Gastroesophageal sphincter (tissue), 4 donors: Measurements from ENCODE around the gene ATP10A. TPM values are rescaled to one million over a fixed set of nuclear protein-coding genes. Genes with fewer than 3 reads are reported as not detected.

Source experiments
- ATAC-seq: fragments of 150-250 bp; one replicate; pipeline ENCODE4 v1.9.1; 2016; ENCODE audit warnings: mild to moderate bottlenecking, moderate library complexity
- H3K27ac ChIP-seq, 4 donors: fragments of 200-600 bp; sonication (generic) in 3 of 4; 1 replicate in 3 of 4; 2 replicates in 1 of 4; pipeline ENCODE4 v1.5.1; 2016 to 2019
- H3K27me3 ChIP-seq: fragments of 200-600 bp; sonication (generic); one replicate; pipeline ENCODE4 v1.5.1; 2019
- H3K36me3 ChIP-seq, 2 donors: fragments of 200-600 bp; sonication (generic); one replicate each; pipeline ENCODE4 v1.5.1; 2019; ENCODE audit warnings: control low read depth in 1 of 2
- H3K4me1 ChIP-seq, 3 donors: fragments of 200-600 bp; sonication (generic); 1 replicate in 2 of 3; 2 replicates in 1 of 3; pipeline ENCODE4 v1.5.1; 2016 to 2019; ENCODE audit warnings: control low read depth in 2 of 3
- H3K4me3 ChIP-seq, 2 donors: fragments of 200-600 bp; sonication (generic); one replicate each; pipeline ENCODE4 v1.5.1; 2019; ENCODE audit warnings: mild to moderate bottlenecking in 1 of 2, moderate library complexity in 1 of 2
- H3K9me3 ChIP-seq, 3 donors: fragments of 200-600 bp; sonication (generic); one replicate each; pipeline ENCODE4 v1.5.1; 2017 to 2019; ENCODE audit warnings: control low read depth in 2 of 3
- EP300 ChIP-seq: sonication (generic); formaldehyde crosslinking; IDR thresholded peaks from one replicate; pipeline ENCODE4 v1.6.1; 2017; ENCODE audit warnings: antibody characterized with exemption, mild to moderate bottlenecking
- POLR2A ChIP-seq, 2 donors: fragments of 450-650 bp; IDR thresholded peaks; one replicate each; pipeline ENCODE4 v1.6.1; 2017; ENCODE audit warnings: antibody characterized with exemption in 2 of 2, mild to moderate bottlenecking in 2 of 2, moderate library complexity in 1 of 2
- POLR2AphosphoS5 ChIP-seq: sonication (generic); formaldehyde crosslinking; IDR thresholded peaks from one replicate; pipeline ENCODE4 v1.6.1; 2017; ENCODE audit warnings: antibody characterized with exemption
- WGBS, 2 donors: methylation state at CpG; one replicate each; pipeline ENCODE4 v1.1.5; 2018; ENCODE audit warnings: low coverage in 1 of 2; 5-methylcytosine and 5-hydroxymethylcytosine counted together
- total RNA-seq, 4 donors: library from RNA; depleted of rRNA; stranded (reverse); fragments of >200 nt; gene quantifications; one replicate each; pipeline ENCODE4 v1.1.0, GENCODE V29; 2016
- TF ChIP-seq, protein P1 (sequence below), 4 experiments: fragments of 200-600 bp in 2 of 4; fragments of 450-650 bp in 2 of 4; sonication (generic) in 1 of 4; IDR thresholded peaks; one replicate each; pipeline ENCODE4 v1.5.1; 2017 to 2019; ENCODE audit warnings: antibody characterized with exemption in 4 of 4, mild to moderate bottlenecking in 2 of 4, moderate library complexity in 2 of 4

The ATP10A gene
- total RNA-seq, 4 donors from 2014 or later, result 22.9 to 41.8 (median 24.6) TPM

DNA sequence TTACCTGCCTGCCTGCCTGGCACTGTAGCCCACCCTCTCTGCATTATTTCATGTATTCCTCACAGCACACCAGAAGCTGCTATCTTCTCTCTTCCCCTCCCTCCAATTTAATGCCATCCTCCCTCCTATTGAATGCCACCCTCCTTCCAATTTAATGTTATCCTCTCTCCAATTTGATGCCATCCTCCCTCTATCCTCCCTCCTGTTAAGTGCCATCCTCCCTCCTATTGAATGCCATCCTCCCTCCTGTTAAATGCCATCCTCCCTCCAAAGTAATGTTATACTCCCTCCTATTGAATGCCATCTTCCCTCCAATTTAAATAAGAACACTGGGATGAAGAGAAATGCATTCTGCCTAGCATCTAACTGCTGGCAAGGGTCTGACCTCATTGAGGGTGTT, 11.1 kb downstream of the ATP10A start:
- H3K36me3 ChIP-seq, result no peaks in the 10 kb centered on the region
- TF ChIP-seq POLR2AphosphoS5 (no peak), POLR2A (IDR thresholded peaks at IDR 0.05) (no peak), EP300 (no peak)
- TF ChIP-seq, protein P1, sequence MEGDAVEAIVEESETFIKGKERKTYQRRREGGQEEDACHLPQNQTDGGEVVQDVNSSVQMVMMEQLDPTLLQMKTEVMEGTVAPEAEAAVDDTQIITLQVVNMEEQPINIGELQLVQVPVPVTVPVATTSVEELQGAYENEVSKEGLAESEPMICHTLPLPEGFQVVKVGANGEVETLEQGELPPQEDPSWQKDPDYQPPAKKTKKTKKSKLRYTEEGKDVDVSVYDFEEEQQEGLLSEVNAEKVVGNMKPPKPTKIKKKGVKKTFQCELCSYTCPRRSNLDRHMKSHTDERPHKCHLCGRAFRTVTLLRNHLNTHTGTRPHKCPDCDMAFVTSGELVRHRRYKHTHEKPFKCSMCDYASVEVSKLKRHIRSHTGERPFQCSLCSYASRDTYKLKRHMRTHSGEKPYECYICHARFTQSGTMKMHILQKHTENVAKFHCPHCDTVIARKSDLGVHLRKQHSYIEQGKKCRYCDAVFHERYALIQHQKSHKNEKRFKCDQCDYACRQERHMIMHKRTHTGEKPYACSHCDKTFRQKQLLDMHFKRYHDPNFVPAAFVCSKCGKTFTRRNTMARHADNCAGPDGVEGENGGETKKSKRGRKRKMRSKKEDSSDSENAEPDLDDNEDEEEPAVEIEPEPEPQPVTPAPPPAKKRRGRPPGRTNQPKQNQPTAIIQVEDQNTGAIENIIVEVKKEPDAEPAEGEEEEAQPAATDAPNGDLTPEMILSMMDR (IDR thresholded peaks at IDR 0.05), result no peak
- H3K27ac ChIP-seq, result peak overlapping the region; percentile 44 to 89 (median 78)
- no peaks in the 10 kb centered on the region for H3K9me3 ChIP-seq
- no peak overlapping the region for H3K4me3 ChIP-seq
- no peaks in the 10 kb centered on the region for H3K27me3 ChIP-seq
- no peak for ATAC-seq
- peaks cover 10 to 75% (median 14%) of the 10 kb centered on the region in 3 donors for H3K4me1 ChIP-seq

DNA sequence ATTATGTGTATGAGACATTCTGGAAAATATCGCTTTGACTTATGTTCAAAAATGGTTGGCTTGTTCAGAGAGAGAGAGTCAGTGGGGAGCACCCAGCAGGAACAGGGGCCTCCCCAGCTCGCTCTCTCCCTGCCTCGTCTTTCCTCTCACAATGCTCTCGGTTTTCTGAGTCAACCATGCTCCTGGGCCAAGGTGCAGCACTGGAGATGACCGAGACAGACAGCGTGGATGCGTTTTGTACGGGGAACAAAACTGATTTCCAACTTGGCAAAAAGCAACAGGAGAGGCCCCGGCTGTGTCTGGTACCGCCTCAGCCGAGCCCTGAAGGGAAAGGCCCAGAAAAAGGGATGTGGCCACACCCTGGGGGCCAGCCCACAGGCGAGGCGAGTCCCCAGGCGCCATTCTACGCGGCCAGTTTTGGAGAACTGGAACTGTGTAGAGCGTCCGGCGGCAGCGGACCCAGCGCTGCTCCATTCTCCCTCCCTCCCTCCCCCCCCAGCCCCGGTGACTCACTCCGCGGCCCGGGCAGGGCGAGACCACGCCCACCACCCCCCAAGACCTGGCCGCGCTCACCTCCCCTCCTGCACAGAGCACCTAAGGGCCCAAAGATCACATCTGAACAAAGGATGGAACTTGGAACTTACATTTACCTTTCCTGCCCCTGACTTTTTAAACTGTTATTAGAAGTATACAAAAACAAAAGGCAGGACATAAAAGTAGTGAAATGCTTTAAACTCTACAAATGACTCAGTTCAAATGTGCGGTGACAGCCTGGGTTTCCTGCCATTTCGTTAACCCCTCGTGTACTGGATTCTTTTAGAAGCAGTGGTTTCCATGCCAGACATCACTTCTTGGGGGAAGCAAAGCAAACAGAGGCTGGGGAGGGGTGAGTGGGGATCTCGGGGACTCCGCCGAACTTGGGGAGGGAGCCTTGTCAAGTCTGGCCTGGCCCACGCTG, 12.7 kb downstream of the ATP10A start:
- H3K27ac ChIP-seq, result peak overlapping the region; percentile 86 to 98 (median 91)
- ATAC-seq, result peak; percentile 91
- no peaks in the 10 kb centered on the region for H3K9me3 ChIP-seq
- H3K36me3 ChIP-seq, result no peaks in the 10 kb centered on the region
- H3K27me3 ChIP-seq, result no peaks in the 10 kb centered on the region
- 11 to 12% methylated on average over 18 to 22 of the region's 36 CpGs for WGBS, 2 donors
- peak; percentile 55 for TF ChIP-seq POLR2AphosphoS5
- TF ChIP-seq EP300, result no peak
- TF ChIP-seq, protein P1 (IDR thresholded peaks at IDR 0.05), result no peak
- peak; percentile 57 to 62 for TF ChIP-seq POLR2A (IDR thresholded peaks at IDR 0.05)
- peaks cover 10 to 88% (median 22%) of the 10 kb centered on the region in 3 donors for H3K4me1 ChIP-seq
- H3K4me3 ChIP-seq, result peak overlapping the region; percentile 41 to 46

DNA sequence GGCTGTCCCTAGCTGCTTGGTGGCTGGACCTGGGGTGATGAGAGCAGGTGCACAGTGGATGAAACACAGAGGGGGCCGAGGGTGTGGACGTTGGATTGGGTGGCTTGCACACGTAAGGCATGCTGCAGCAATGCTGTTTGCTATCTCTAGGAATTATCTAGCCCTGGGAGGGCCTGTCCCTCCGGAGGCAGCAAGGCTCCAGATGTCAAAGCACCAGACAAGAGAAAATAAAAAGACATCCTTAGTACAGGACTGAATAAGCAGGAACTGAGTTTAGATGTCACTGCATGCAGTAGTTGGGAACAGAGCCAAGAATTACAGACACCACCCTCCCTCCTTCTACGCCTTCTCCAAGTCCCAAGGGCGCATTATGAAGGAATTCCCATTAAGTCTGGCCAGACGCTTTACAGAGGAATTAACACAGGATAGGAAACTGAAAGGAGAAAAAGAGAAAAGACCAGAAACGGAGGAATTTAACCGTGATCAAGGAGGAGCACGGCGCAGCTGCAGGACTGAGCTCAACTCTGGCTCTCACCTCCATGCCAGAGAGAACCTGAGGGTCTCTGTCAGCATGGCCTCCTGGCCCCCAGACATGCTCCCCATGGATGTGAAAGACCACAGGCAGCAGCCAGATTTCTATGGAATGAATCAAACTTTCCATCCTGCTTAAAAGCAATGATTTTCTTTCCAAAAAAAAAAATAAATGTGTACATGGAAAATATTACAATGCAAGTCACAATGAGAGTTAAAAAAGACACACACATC, 13.8 kb downstream of the ATP10A start:
- TF ChIP-seq POLR2A (IDR thresholded peaks at IDR 0.05), result no peak
- peak; percentile 59 for TF ChIP-seq POLR2AphosphoS5
- WGBS, 2 donors, result 6 to 12% methylated on average over 8 to 11 of the region's 11 CpGs
- peaks cover 15 to 98% (median 33%) of the 10 kb centered on the region in 3 donors for H3K4me1 ChIP-seq
- H3K9me3 ChIP-seq, result no peaks in the 10 kb centered on the region
- H3K27me3 ChIP-seq, result no peaks in the 10 kb centered on the region
- peak overlapping the region; percentile 19 to 46 for H3K4me3 ChIP-seq
- peak overlapping the region; percentile 86 to 98 (median 91) for H3K27ac ChIP-seq
- H3K36me3 ChIP-seq, result no peaks in the 10 kb centered on the region
- peak; percentile 37 for ATAC-seq

DNA sequence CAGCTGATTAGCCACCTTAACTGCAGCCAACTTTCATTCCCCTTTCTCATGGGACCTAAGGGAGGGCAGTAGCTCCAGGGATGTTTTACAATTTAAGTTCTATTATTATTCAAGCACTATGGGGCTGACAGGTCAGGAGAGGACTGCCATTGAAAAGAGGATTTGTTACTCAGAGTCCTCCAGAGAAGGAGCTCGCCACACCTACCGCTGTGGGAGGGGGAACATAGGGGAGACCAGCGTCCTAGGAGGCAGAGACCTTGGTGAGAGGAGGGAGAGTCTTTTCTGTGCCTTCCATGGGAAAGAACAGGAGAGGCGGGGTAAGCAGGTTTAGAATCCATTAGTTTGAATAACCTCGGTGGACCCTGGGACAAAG, 14.4 kb downstream of the ATP10A start:
- no peak for ATAC-seq

DNA sequence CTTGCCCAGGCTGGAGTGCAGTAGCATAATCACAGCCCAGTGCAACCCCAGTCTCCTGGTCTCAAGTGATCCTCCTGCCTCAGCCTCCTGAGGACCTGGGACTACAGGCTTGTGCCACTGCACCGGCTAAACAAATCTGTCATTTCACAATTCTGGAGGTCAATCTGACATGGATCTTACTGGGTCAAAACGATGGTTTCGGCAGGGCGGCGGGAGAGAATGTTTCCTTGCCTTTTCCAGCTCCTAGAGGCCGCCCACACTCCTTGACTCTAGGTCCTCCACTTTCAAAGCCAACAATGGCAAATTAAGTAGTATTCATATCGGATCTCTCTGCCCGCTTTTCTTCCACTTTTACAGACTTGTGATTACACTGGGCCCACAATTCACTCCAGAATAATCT, 14.8 kb downstream of the ATP10A start:
- Histone ChIP-seq H3K36me3 (no peaks in the 10 kb centered on the region), H3K4me1 (peaks cover 15 to 100% (median 36%) of the 10 kb centered on the region in 3 donors), H3K27ac (peak overlapping the region; percentile 86 to 98 (median 91)), H3K9me3 (no peaks in the 10 kb centered on the region), H3K4me3 (no peak overlapping the region), H3K27me3 (no peaks in the 10 kb centered on the region)
- no peak for ATAC-seq
- 93 to 100% methylated on average over 1 to 8 of the region's 8 CpGs for WGBS, 2 donors
- TF ChIP-seq, protein P1 (IDR thresholded peaks at IDR 0.05), result no peak
- TF ChIP-seq POLR2AphosphoS5 (no peak), POLR2A (IDR thresholded peaks at IDR 0.05) (no peak), EP300 (no peak)

More for the DNA sequence above, 14.4 kb downstream of the ATP10A start:
- Histone ChIP-seq H3K27ac (peak overlapping the region; percentile 86 to 98 (median 91)), H3K4me3 (peak overlapping the region in 1 of 2 donors; percentile 46), H3K4me1 (peaks cover 15 to 100% (median 37%) of the 10 kb centered on the region in 3 donors), H3K9me3 (no peaks in the 10 kb centered on the region), H3K27me3 (no peaks in the 10 kb centered on the region), H3K36me3 (no peaks in the 10 kb centered on the region)
- TF ChIP-seq, protein P1 (IDR thresholded peaks at IDR 0.05), result no peak
- TF ChIP-seq POLR2A (IDR thresholded peaks at IDR 0.05) (no peak), POLR2AphosphoS5 (no peak), EP300 (no peak)
- WGBS, 2 donors, result 51 to 59% methylated on average over 3 to 5 of the region's 5 CpGs
